HCT116 (cell line): ENCODE data around the gene CNTNAP5. TPM values are rescaled to one million over a fixed set of nuclear protein-coding genes. Genes with fewer than 3 reads are reported as not detected.

Experiments used
- ATAC-seq: fragments of 200-7000 bp; cut with Tn5 transposase; 2 replicates; pipeline ENCODE4 v1.9.1; 2020; ENCODE audit warnings: mild to moderate bottlenecking, moderate library complexity
- BruUV-seq: library from RNA; stranded (reverse); fragments of 400-500 nt; replicated peaks from 2 replicates; lab custom pipeline; 2021; lab: Mats Ljungman, UMichigan
- CTCF ChIA-PET: fragments of 300-600 bp; sonication (Branson Sonifier 250); formaldehyde crosslinking; loops from one replicate; lab custom pipeline; 2021; ENCODE audit warnings: antibody characterized with exemption; lab: Charles Lee
- POLR2A ChIA-PET: fragments of 300-600, 350-600 bp; sonication (Branson Sonifier 250); formaldehyde crosslinking; loops from one replicate; lab custom pipeline; 2021; ENCODE audit warnings: antibody characterized with exemption; lab: Charles Lee
- RAD21 ChIA-PET, 2 experiments: fragments of 300-600 bp; sonication (Branson Sonifier 250); formaldehyde crosslinking; loops; one replicate each; lab custom pipeline; 2023; ENCODE audit warnings: low total read pairs in 2 of 2; ENCODE audit not compliant: uncharacterized antibody in 2 of 2, unreplicated experiment in 2 of 2, low non-redundant PET in 1 of 2; lab: Charles Lee
- DNase-seq: peaks from one replicate; pipeline ENCODE4 v3.0.0-alpha.2; 2010; ENCODE audit warnings: low read depth, low spot score
- H2AFZ ChIP-seq: fragments of 200-600 bp; shearing (Covaris generic), sonication (generic); 2 replicates; pipeline ENCODE4 v1.6.1; 2017; ENCODE audit warnings: low read depth, mixed run types, mixed read lengths, antibody characterized with exemption, low read length; ENCODE audit not compliant: poor library complexity, severe bottlenecking
- H3K27ac ChIP-seq: 2 replicates; pipeline ENCODE4 v1.5.1; 2012; ENCODE audit warnings: low read depth, low read length
- H3K27me3 ChIP-seq: fragments of 200-600 bp; sonication (generic); 2 replicates; pipeline ENCODE4 v1.6.1; 2016; ENCODE audit warnings: mixed run types, low read length, mixed read lengths; ENCODE audit not compliant: insufficient read depth
- H3K36me3 ChIP-seq, 2 experiments: fragments of 200-500 bp in 1 of 2; fragments of 200-600 bp in 1 of 2; sonication (Bioruptor generic) in 1 of 2; sonication (generic) in 1 of 2; 2 replicates each; pipeline versions ENCODE4 v1.5.1 to v1.6.1; 2014 to 2016; ENCODE audit warnings: low read length in 2 of 2, inconsistent platforms in 1 of 2, mixed read lengths in 1 of 2, mixed run types in 1 of 2; ENCODE audit not compliant: insufficient read depth in 2 of 2, control insufficient read depth in 1 of 2
- H3K4me1 ChIP-seq, 2 experiments: fragments of 200-600 bp in 1 of 2; sonication (generic) in 1 of 2; 2 replicates each; pipeline versions ENCODE4 v1.5.1 to v1.6.1; 2012 to 2017; ENCODE audit warnings: low read length in 2 of 2, inconsistent platforms in 1 of 2, mild to moderate bottlenecking in 1 of 2, mixed read lengths in 1 of 2, mixed run types in 1 of 2, moderate library complexity in 1 of 2; ENCODE audit not compliant: insufficient read depth in 2 of 2, control insufficient read depth in 1 of 2
- H3K4me2 ChIP-seq: fragments of 200-600 bp; sonication (generic); 2 replicates; pipeline ENCODE4 v1.6.1; 2017; ENCODE audit warnings: mixed run types, low read length, mixed read lengths
- H3K4me3 ChIP-seq, 2 experiments: fragments of 200-600 bp in 1 of 2; sonication (generic) in 1 of 2; replicated peaks in 1 of 2; 2 replicates each; pipeline ENCODE4 v1.5.1; 2011 to 2016; ENCODE audit warnings: low read length in 2 of 2, control low read depth in 1 of 2, low read depth in 1 of 2, mild to moderate bottlenecking in 1 of 2, mixed read lengths in 1 of 2, mixed run types in 1 of 2
- H3K79me2 ChIP-seq: fragments of 200-600 bp; sonication (generic); 2 replicates; pipeline ENCODE4 v1.6.1; 2017; ENCODE audit warnings: mild to moderate bottlenecking, mixed run types, low read length, moderate library complexity, mixed read lengths; ENCODE audit not compliant: insufficient read depth
- H3K9ac ChIP-seq: fragments of 200-600 bp; sonication (generic); 2 replicates; pipeline ENCODE4 v1.6.1; 2016; ENCODE audit warnings: low read length, mixed read lengths
- H3K9me2 ChIP-seq: fragments of 200-600 bp; sonication (generic), shearing (Covaris generic); 2 replicates; pipeline ENCODE4 v1.6.1; 2017; ENCODE audit warnings: mixed run types, mild to moderate bottlenecking, moderate library complexity; ENCODE audit not compliant: insufficient read depth
- H3K9me3 ChIP-seq, 2 experiments: fragments of 200-500 bp in 1 of 2; fragments of 200-600 bp in 1 of 2; sonication (Bioruptor generic) in 1 of 2; sonication (generic) in 1 of 2; 2 replicates each; pipeline ENCODE4 v1.6.1; 2014 to 2017; ENCODE audit warnings: low read length in 2 of 2, mixed read lengths in 2 of 2, inconsistent platforms in 1 of 2, low read depth in 1 of 2, mild to moderate bottlenecking in 1 of 2, mixed run types in 1 of 2, moderate library complexity in 1 of 2; ENCODE audit not compliant: control insufficient read depth in 1 of 2, insufficient read depth in 1 of 2
- H4K20me1 ChIP-seq: fragments of 200-600 bp; sonication (generic), shearing (Covaris generic); 2 replicates; pipeline ENCODE4 v1.6.1; 2017; ENCODE audit warnings: mixed run types, mild to moderate bottlenecking, moderate library complexity; ENCODE audit not compliant: insufficient read depth
- CBX3 ChIP-seq: IDR thresholded peaks from 2 replicates; pipeline ENCODE4 v1.6.1; 2012; ENCODE audit warnings: low read depth
- CTCF ChIP-seq, 3 experiments: fragments of 200-600 bp in 1 of 3; sonication (generic) in 1 of 3; IDR thresholded peaks in 2 of 3; conservative IDR thresholded peaks in 1 of 3; 2 replicates each; pipeline ENCODE4 v1.5.1; 2012 to 2017; ENCODE audit warnings: low read depth in 2 of 3, low read length in 2 of 3, antibody characterized with exemption in 1 of 3, borderline replicate concordance in 1 of 3, control low read depth in 1 of 3, mild to moderate bottlenecking in 1 of 3, mixed read lengths in 1 of 3, mixed run types in 1 of 3, moderate library complexity in 1 of 3; ENCODE audit not compliant: insufficient read depth in 1 of 3
- EGR1 ChIP-seq: IDR thresholded peaks from 2 replicates; pipeline ENCODE4 v1.6.1; 2012; ENCODE audit warnings: low read depth
- JUND ChIP-seq: IDR thresholded peaks from 2 replicates; pipeline ENCODE4 v1.6.1; 2012
- RAD21 ChIP-seq: IDR thresholded peaks from 2 replicates; pipeline ENCODE4 v1.6.1; 2012; ENCODE audit warnings: low read depth, mild to moderate bottlenecking
- REST ChIP-seq: IDR thresholded peaks from 2 replicates; pipeline ENCODE4 v1.6.1; 2012; ENCODE audit warnings: low read depth
- ZNF274 ChIP-seq: fragments of 200-500 bp; sonication (Bioruptor generic); IDR thresholded peaks from 2 replicates; pipeline ENCODE4 v1.6.1; 2014; ENCODE audit warnings: mild to moderate bottlenecking, low read depth, low read length, inconsistent platforms
- intact Hi-C: fragments of 100-400 bp; cut with micrococcal nuclease; formaldehyde crosslinking; loops from 2 replicates; pipeline ENCODE4 v1.10.0; 2022
- total RNA-seq: library from RNA; stranded (reverse); gene quantifications from one replicate; pipeline ENCODE4 v1.2.1, GENCODE V29; 2021; ENCODE audit not compliant: unreplicated experiment

The CNTNAP5 gene
- total RNA-seq, 1 experiment from 2014 or later = not detected

DNA sequence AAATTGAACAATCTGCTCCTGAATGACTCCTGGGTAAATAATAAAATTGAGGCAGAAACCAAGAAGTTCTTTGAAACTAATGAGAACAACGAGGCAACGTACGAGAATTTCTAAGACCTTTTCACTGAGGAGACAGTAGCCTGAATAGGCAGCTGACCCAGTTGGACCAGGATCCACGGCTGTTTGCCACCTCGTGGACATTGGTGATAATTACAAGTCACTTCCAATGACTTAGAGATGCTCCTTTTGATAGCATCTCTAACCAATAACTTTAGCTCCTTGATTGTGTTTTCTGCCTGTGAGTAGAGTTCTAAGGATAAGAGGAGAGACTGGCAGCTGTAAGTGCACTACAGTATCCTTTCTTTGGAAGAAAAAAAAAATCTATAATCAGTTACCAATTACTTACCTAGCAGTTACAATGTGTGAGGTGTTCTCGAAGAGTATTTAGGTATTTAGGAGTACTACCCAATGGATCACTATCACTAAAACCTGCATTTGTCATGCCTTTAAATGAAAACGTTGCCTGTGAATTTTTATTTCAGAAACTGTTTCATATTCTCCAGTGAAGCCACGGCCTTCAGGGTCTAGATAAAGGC is 31.3 kb upstream of the CNTNAP5 start:
- no peaks in the 10 kb centered on the region for H3K4me1 ChIP-seq
- H2AFZ ChIP-seq = no peak overlapping the region
- H3K79me2 ChIP-seq = no peaks in the 10 kb centered on the region
- no peaks in the 10 kb centered on the region for H3K27me3 ChIP-seq
- RAD21 ChIA-PET = no interaction called here
- DNase-seq = no peak
- no TSS peak for BruUV-seq
- no peak overlapping the region for H3K27ac ChIP-seq
- CTCF ChIA-PET = no interaction called here
- H3K36me3 ChIP-seq = no peaks in the 10 kb centered on the region
- H3K4me2 ChIP-seq = no peak overlapping the region
- no peak overlapping the region for H3K4me3 ChIP-seq
- no peak overlapping the region for H3K9ac ChIP-seq
- POLR2A ChIA-PET = no interaction called here
- ATAC-seq = no peak
- intact Hi-C loops = no loop called here
- no peak for TF ChIP-seq REST
- no peak for TF ChIP-seq EGR1
- no peak for TF ChIP-seq JUND
- TF ChIP-seq RAD21 = no peak
- no peak for TF ChIP-seq ZNF274
- TF ChIP-seq CTCF (IDR thresholded peaks at IDR 0.05 in 2 of 3, conservative IDR thresholded peaks at IDR 0.05 in 1 of 3; ENCODE audit: borderline replicate concordance in 1 of 3, insufficient read depth in 1 of 3, low read depth in 2 of 3, low read length in 2 of 3) = peak in 2 of 3 experiments; percentile 38 to 45; a peak in 4 of 6 replicates
- no peak for TF ChIP-seq CBX3
- peaks cover 0 to 23% of the 10 kb centered on the region in 2 experiments; a peak in 2 of 4 replicates for H3K9me3 ChIP-seq
- H3K9me2 ChIP-seq = no peaks in the 10 kb centered on the region
- H4K20me1 ChIP-seq = no peaks in the 10 kb centered on the region
